Measurements from ENCODE around the gene SETBP1. TPM values are rescaled to one million over a fixed set of nuclear protein-coding genes. Genes with fewer than 3 reads are reported as not detected.

Gene SETBP1
- total RNA-seq, 1 donor = 2.6 TPM

- DNase-seq (ENCODE audit: low read depth) = no peak
- TF ChIP-seq, protein P1, sequence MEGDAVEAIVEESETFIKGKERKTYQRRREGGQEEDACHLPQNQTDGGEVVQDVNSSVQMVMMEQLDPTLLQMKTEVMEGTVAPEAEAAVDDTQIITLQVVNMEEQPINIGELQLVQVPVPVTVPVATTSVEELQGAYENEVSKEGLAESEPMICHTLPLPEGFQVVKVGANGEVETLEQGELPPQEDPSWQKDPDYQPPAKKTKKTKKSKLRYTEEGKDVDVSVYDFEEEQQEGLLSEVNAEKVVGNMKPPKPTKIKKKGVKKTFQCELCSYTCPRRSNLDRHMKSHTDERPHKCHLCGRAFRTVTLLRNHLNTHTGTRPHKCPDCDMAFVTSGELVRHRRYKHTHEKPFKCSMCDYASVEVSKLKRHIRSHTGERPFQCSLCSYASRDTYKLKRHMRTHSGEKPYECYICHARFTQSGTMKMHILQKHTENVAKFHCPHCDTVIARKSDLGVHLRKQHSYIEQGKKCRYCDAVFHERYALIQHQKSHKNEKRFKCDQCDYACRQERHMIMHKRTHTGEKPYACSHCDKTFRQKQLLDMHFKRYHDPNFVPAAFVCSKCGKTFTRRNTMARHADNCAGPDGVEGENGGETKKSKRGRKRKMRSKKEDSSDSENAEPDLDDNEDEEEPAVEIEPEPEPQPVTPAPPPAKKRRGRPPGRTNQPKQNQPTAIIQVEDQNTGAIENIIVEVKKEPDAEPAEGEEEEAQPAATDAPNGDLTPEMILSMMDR (IDR thresholded peaks at IDR 0.05; ENCODE audit: insufficient read depth, low read depth, low read length) = no peak
- no peak overlapping the region for H3K4me3 ChIP-seq (ENCODE audit: low read depth, low read length)
These were observed 41.9 kb upstream of the SETBP1 start for GRCh38 chr18:44638811-44639210.

DNA sequence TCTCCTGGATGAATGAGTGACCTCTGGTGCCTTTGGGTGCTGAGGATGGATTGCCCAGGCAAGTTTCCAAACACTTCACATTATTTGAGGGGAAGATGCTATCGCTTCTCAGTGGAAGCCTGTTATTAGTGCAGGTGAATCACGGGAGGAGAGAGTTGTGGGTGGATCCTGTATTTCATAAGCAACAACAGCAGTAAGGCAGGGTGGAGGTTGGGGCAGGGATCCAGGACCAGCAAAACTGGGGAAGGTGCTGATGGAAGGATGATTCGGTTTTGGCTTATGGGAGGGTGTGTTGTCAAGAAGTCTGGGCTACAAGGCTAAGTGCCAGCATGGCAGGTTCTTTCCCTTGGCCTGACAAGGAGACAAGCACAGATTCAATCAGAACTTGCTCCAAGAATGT is 37.7 kb upstream of the SETBP1 start:
- TF ChIP-seq, protein P1 (IDR thresholded peaks at IDR 0.05; ENCODE audit: insufficient read depth, low read depth, low read length) = no peak
- no peak overlapping the region for H3K4me3 ChIP-seq (ENCODE audit: low read depth, low read length)
- no peak for DNase-seq (ENCODE audit: low read depth)

DNA sequence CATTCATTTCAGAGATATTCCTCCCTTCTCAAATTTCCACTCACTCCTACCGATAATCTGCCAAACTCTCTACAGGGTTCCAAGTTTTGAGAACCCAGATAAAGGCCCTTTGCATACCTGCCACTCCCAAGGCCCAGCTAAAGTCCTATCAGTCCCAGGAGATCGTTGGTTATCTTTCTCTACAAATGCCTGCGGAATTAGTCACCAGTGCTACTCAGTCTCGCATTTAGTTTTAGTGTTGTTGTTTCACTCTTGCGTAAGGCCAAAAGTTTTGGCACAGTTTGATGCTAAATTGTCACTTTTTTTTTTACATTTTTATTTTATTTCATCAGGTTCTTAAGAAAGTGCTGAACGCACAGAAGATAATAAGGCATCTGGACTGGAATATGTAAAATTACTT is 29.2 kb upstream of the SETBP1 start:
- DNase-seq (ENCODE audit: low read depth) = peak; percentile 76
- H3K4me3 ChIP-seq (ENCODE audit: low read depth, low read length) = no peak overlapping the region
- TF ChIP-seq, protein P1 (IDR thresholded peaks at IDR 0.05; ENCODE audit: insufficient read depth, low read depth, low read length) = no peak

DNA sequence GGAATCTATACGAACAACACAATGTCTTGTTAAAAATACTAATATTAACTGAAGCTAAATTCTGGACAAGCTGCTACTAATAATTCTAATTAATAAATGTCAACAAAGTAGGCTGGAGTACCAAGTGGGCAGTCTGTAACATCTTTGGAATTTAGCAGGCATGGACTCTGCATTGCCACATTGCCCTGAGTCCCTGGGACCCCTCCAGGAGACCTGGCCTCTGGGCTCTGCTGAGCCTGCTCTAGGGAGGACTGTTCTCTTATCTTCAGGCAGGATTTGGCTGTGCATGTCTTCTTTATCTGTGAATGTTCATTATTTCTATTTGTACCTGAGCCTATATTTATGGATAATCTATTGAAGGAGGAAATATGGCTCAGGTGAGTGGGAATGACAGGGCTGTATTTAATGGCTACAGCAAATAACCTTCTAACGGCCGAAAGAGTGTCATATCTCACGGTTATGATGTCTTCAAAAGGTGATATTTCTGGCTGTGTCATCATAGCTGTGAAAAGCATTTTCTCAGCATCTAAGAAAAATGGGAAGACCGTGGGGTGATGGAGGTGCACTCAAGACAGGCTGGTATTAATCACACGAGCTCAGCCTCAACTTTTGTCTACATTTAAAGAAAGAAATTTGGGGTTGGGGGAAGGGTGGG is 28.6 kb upstream of the SETBP1 start:
- no peak for DNase-seq (ENCODE audit: low read depth)
- TF ChIP-seq, protein P1 (IDR thresholded peaks at IDR 0.05; ENCODE audit: insufficient read depth, low read depth, low read length) = no peak

DNA sequence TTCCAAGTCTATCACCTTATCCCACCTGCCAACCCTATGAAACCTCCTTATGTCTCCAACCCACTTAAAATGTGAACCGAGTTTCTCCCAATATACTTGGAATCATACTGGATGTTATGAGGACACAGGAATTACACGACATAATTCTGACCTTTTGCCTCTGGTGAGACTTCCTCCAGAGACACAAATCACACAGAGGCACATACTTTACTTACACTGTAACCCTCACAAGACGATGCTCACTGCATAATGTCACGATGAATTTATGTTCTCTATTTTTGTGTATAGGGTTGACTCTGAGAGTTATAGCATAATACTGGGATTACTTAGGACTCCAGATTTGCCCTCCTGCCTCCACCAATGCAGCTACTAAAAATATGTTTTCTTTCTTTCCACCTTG is 28.0 kb upstream of the SETBP1 start:
- no peak overlapping the region for H3K4me3 ChIP-seq (ENCODE audit: low read depth, low read length)
- no peak for DNase-seq (ENCODE audit: low read depth)
- TF ChIP-seq, protein P1 (IDR thresholded peaks at IDR 0.05; ENCODE audit: insufficient read depth, low read depth, low read length) = no peak

More for the DNA sequence above, 28.6 kb upstream of the SETBP1 start:
- H3K4me3 ChIP-seq (ENCODE audit: low read depth, low read length) = no peak overlapping the region

DNA sequence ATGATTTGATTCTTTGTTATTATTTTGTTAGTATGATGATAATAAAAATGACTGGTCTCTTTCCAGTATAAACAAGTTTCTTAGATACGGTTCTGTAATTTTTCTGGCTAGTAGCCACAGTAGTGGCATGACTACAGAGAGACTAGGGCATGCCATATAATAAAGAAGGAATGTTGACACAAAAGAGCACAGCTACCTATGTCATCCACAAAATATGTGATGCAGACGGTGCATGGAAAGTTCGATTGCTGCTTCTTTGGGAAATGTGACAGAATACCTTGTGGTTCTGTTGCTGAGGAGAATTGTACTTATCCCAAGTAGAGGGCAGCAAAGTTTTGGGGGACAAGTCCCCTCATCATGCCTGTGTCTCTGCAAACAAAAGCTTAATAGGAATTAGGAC is 26.1 kb upstream of the SETBP1 start:
- DNase-seq (ENCODE audit: low read depth) = peak; percentile 45
- TF ChIP-seq, protein P1 (IDR thresholded peaks at IDR 0.05; ENCODE audit: insufficient read depth, low read depth, low read length) = no peak
- no peak overlapping the region for H3K4me3 ChIP-seq (ENCODE audit: low read depth, low read length)

DNA sequence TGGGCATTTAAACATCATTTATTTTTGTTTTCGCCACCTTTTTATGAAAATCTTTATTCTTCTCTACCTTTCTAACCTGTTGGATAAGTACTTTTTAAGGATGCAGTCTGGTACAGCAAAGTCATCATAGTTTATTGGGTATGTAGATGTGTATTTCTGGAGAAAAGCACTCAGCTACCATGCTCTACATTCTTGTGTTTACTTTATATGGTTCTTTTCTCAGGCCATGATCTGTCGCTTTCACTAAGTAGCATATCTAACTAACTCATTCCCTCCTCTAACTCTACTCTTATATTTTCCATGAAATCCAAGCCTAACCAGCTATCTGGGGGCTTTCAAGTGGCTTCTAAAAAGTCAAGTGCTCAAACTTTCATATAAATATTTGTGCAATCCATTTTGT is 25.3 kb upstream of the SETBP1 start:
- TF ChIP-seq, protein P1 (IDR thresholded peaks at IDR 0.05; ENCODE audit: insufficient read depth, low read depth, low read length) = no peak
- H3K4me3 ChIP-seq (ENCODE audit: low read depth, low read length) = no peak overlapping the region
- no peak for DNase-seq (ENCODE audit: low read depth)
